Hematopoietic multipotent progenitor cell treated with erythropoietin and hydrocortisone succinate and interleukin-3 and kit ligand, for 15 days (in vitro differentiated cells): ENCODE measurements around the gene FBXL7.

Experiments used
- DNase-seq: peaks from one replicate; pipeline ENCODE4 v3.0.0-alpha.2; 2015; ENCODE audit warnings: low spot score

FBXL7 gene

GRCh38 chr5:15674716-15675115, 174.7 kb downstream of the FBXL7 start:
- no peak for DNase-seq

- no peak for DNase-seq
Measured at GRCh38 chr5:15676591-15676990, 176.6 kb downstream of the FBXL7 start.

GRCh38 chr5:15679161-15679560, 179.2 kb downstream of the FBXL7 start:
- DNase-seq, result no peak

GRCh38 chr5:15680455-15680854, 180.5 kb downstream of the FBXL7 start:
- no peak for DNase-seq

GRCh38 chr5:15682122-15682521, 182.1 kb downstream of the FBXL7 start:
- no peak for DNase-seq

GRCh38 chr5:15682566-15682965, 182.6 kb downstream of the FBXL7 start:
- DNase-seq, result no peak

- no peak for DNase-seq
Measured at GRCh38 chr5:15683332-15683731, 183.4 kb downstream of the FBXL7 start.

- no peak for DNase-seq
Measured at GRCh38 chr5:15687401-15687800, 187.4 kb downstream of the FBXL7 start.

- no peak for DNase-seq
Measured at GRCh38 chr5:15689836-15690235, 189.9 kb downstream of the FBXL7 start.

- DNase-seq, result no peak
Measured at GRCh38 chr5:15690611-15691010, 190.6 kb downstream of the FBXL7 start.

- DNase-seq, result no peak
Measured at GRCh38 chr5:15691521-15691920, 191.5 kb downstream of the FBXL7 start.

GRCh38 chr5:15692706-15693381, 192.9 kb downstream of the FBXL7 start:
- no peak for DNase-seq

GRCh38 chr5:15693382-15693728, 193.4 kb downstream of the FBXL7 start:
- no peak for DNase-seq

- DNase-seq, result no peak
Measured at GRCh38 chr5:15693933-15694332, 194.0 kb downstream of the FBXL7 start.

- DNase-seq, result no peak
Measured at GRCh38 chr5:15694696-15695214, 194.8 kb downstream of the FBXL7 start.

- DNase-seq, result no peak
Measured at GRCh38 chr5:15695215-15695731, 195.3 kb downstream of the FBXL7 start.

- no peak for DNase-seq
Measured at GRCh38 chr5:15700373-15700772, 200.4 kb downstream of the FBXL7 start.

- DNase-seq, result no peak
Measured at GRCh38 chr5:15702102-15702501, 202.1 kb downstream of the FBXL7 start.

- no peak for DNase-seq
Measured at GRCh38 chr5:15703901-15704300, 203.9 kb downstream of the FBXL7 start.

- no peak for DNase-seq
Measured at GRCh38 chr5:15704397-15704947, 204.5 kb downstream of the FBXL7 start.

GRCh38 chr5:15707631-15708030, 207.7 kb downstream of the FBXL7 start:
- no peak for DNase-seq

- no peak for DNase-seq
Measured at GRCh38 chr5:15711892-15712291, 211.9 kb downstream of the FBXL7 start.

- no peak for DNase-seq
Measured at GRCh38 chr5:15715535-15715934, 215.6 kb downstream of the FBXL7 start.

- no peak for DNase-seq
Measured at GRCh38 chr5:15715967-15716366, 216.0 kb downstream of the FBXL7 start.
